Ovary (tissue), 3 donors: Measurements from ENCODE around the gene ADM.

Experiments
- CTCF ChIP-seq, 3 donors: fragments of 450-650 bp in 2 of 3; fragments of 200-600 bp in 1 of 3; IDR thresholded peaks; one replicate each; pipeline versions ENCODE4 v1.5.1 to v1.8.0; 2016 to 2022; ENCODE audit warnings: antibody characterized with exemption in 3 of 3, mild to moderate bottlenecking in 1 of 3
- EP300 ChIP-seq: sonication (generic); formaldehyde crosslinking; IDR thresholded peaks from one replicate; pipeline ENCODE4 v1.6.1; 2017; ENCODE audit warnings: antibody characterized with exemption
- POLR2A ChIP-seq: fragments of 450-650 bp; IDR thresholded peaks from one replicate; pipeline ENCODE4 v1.6.1; 2017; ENCODE audit warnings: antibody characterized with exemption, mild to moderate bottlenecking, moderate library complexity
- donor health status: DM: no; HTN: no; CAD: no.

- TF ChIP-seq CTCF (IDR thresholded peaks at IDR 0.05) (no peak), POLR2A (no peak), EP300 (no peak)
Measured at GRCh38 chr11:10288881-10289764, 15.8 kb upstream of the ADM start.
